Activated T-helper 1 cell treated with anti-CD3 and anti-CD28 coated beads, Interleukin-12 subunit alpha, Interleukin-12 subunit beta, Interleukin-2, Interleukin-4 antibody, amounts not matched to agents 30 ng/mL and 10 ng/mL and 1 ng/mL, durations not matched to agents 14 hours and 24 hours and 36 hours (primary cell): ENCODE measurements around the gene MSMO1. TPM values are rescaled to one million over a fixed set of nuclear protein-coding genes. Genes with fewer than 3 reads are reported as not detected.
"Not testable (repeated sequence)": the region's sequence is repeated elsewhere in the genome, so short reads cannot be mapped to it uniquely, and the experiment has no call there.

Experiments used
- DNase-seq: peaks from one replicate; pipeline ENCODE4 v3.0.0; 2021; ENCODE audit warnings: low spot score
- H3K27ac Mint-ChIP-seq: one replicate; pipeline ENCODE4 v1.8.0; 2021; ENCODE audit warnings: mild to moderate bottlenecking, mixed read lengths
- H3K27me3 Mint-ChIP-seq: one replicate; pipeline ENCODE4 v1.8.0; 2022; ENCODE audit warnings: mild to moderate bottlenecking, moderate library complexity, mixed read lengths; ENCODE audit not compliant: insufficient read depth
- H3K36me3 Mint-ChIP-seq: one replicate; pipeline ENCODE4 v1.8.0; 2021; ENCODE audit warnings: low read depth, mixed read lengths
- H3K4me1 Mint-ChIP-seq: one replicate; pipeline ENCODE4 v1.8.0; 2021; ENCODE audit warnings: low read depth, mixed read lengths
- H3K4me3 Mint-ChIP-seq: one replicate; pipeline ENCODE4 v1.8.0; 2021; ENCODE audit warnings: mild to moderate bottlenecking, moderate library complexity, mixed read lengths
- H3K9me3 Mint-ChIP-seq: one replicate; pipeline ENCODE4 v1.8.0; 2021; ENCODE audit warnings: mixed read lengths
- intact Hi-C: fragments of 100-400 bp; cut with micrococcal nuclease; formaldehyde crosslinking; loops from one replicate; pipeline ENCODE4 v1.15.1; 2024
- total RNA-seq: library from RNA; stranded (reverse); gene quantifications from 2 replicates; pipeline ENCODE4 v1.2.3, GENCODE V29; 2022

Gene MSMO1
- total RNA-seq, 1 donor from 2014 or later = 74.1 TPM

DNA sequence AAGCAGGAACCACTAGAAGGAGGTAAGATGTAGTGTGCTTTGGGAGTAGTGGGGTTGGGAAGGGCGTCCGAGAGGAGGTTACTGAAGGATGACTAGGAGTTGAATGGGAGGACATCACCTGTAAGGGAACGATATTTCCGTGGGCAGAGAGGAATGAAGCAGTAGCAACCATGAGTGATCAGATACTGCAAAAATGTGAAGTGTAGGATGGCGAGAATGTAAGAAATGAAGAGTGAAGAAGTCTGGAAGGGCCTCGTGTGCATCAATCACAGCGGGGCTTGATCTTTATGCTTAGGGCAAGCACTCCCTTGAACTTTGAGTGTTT lies 594 bp downstream of the MSMO1 start:
- Mint-ChIP-seq H3K4me1 (peaks cover 45% of the 10 kb centered on the region), H3K4me3 (no peak overlapping the region), H3K27ac (no peak overlapping the region), H3K9me3 (peaks cover 4% of the 10 kb centered on the region), H3K27me3 (no peaks in the 10 kb centered on the region), H3K36me3 (peaks cover 32% of the 10 kb centered on the region)
- no peak for DNase-seq
- intact Hi-C loops = no loop called here

- Mint-ChIP-seq H3K27me3 (no peaks in the 10 kb centered on the region), H3K4me3 (no peak overlapping the region), H3K9me3 (peaks cover 4% of the 10 kb centered on the region), H3K27ac (no peak overlapping the region), H3K4me1 (peaks cover 45% of the 10 kb centered on the region), H3K36me3 (peaks cover 28% of the 10 kb centered on the region)
- intact Hi-C loops = no loop called here
- no peak for DNase-seq
Measured at GRCh38 chr4:165328708-165329107, 1.2 kb downstream of the MSMO1 start.

GRCh38 chr4:165330071-165330470 lies 2.6 kb downstream of the MSMO1 start:
- peaks cover 31% of the 10 kb centered on the region for H3K36me3 Mint-ChIP-seq
- intact Hi-C loops = loop anchor here (5.0 to 10.0 kb wide), 2 partner anchors 132 to 1835 kb away; partner anchors contain the start of gene TMA16
- H3K4me1 Mint-ChIP-seq = peaks cover 52% of the 10 kb centered on the region
- peaks cover 4% of the 10 kb centered on the region for H3K9me3 Mint-ChIP-seq
- peak overlapping the region; percentile 68 for H3K4me3 Mint-ChIP-seq
- H3K27me3 Mint-ChIP-seq = no peaks in the 10 kb centered on the region
- no peak for DNase-seq
- peak overlapping the region; percentile 93 for H3K27ac Mint-ChIP-seq

DNA sequence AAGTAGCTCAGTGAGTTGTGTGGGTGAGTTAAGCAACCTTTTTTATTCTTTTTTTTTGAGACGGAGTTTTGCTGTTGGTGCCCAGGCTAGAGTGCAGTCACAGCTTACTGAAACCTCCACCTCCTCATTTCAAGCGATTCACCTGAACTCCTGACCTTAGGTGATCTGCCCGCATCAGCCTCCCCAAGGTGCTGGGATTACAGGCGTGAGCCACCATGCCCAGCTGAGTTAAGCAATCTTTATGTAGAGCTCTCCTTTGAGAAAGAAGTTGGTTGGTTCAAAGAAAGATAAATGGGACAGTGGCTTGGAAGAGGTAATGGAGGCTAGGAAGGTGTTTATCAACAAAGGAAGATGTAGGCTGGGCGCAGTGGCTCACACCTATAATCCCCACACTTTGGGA lies 3.2 kb downstream of the MSMO1 start:
- no peak for DNase-seq
- Mint-ChIP-seq H3K9me3 (peaks cover 2% of the 10 kb centered on the region), H3K27me3 (no peaks in the 10 kb centered on the region), H3K4me1 (peaks cover 52% of the 10 kb centered on the region), H3K4me3 (peak overlapping the region; percentile 68), H3K36me3 (peaks cover 32% of the 10 kb centered on the region), H3K27ac (peak overlapping the region; percentile 93)
- intact Hi-C loops = loop anchor here (1.0 to 10.0 kb wide), 3 partner anchors 132 to 1836 kb away; partner anchors contain the start of genes TMA16 and TMEM192

- H3K27me3 Mint-ChIP-seq = no peaks in the 10 kb centered on the region
- no peaks in the 10 kb centered on the region for H3K9me3 Mint-ChIP-seq
- H3K36me3 Mint-ChIP-seq = peaks cover 33% of the 10 kb centered on the region
- peaks cover 48% of the 10 kb centered on the region for H3K4me1 Mint-ChIP-seq
- DNase-seq = no peak
- intact Hi-C loops = loop anchor here (1.0 to 10.0 kb wide), 3 partner anchors 131 to 1837 kb away; partner anchors contain the start of genes TMA16 and TMEM192
- H3K27ac Mint-ChIP-seq = peak overlapping the region; percentile 93
- peak overlapping the region; percentile 68 for H3K4me3 Mint-ChIP-seq
Measured at GRCh38 chr4:165331359-165331758, 3.9 kb downstream of the MSMO1 start.

DNA sequence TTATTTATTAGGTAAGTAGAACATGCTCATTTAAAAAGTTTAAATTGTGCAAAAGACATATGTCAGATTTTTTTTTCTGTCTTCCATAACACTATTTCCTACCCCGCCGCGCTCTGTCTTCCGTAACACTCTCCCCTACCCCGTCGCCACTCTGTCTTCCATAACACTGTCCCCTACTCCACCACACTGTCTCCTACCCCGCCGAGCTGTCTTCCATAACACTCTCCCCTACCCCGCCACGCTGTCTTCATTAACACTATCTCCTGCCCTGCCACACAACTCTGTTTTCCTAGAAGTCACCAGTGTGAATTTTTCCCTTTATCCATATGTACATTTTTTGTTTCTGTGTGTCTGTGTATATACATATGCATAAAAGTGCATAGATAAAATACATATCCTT lies 4.4 kb downstream of the MSMO1 start:
- Mint-ChIP-seq H3K36me3 (peaks cover 36% of the 10 kb centered on the region), H3K4me1 (peaks cover 50% of the 10 kb centered on the region), H3K27ac (peak overlapping the region; percentile 74), H3K4me3 (peak overlapping the region; percentile 68), H3K9me3 (no peaks in the 10 kb centered on the region), H3K27me3 (no peaks in the 10 kb centered on the region)
- intact Hi-C loops = loop anchor here (1.0 to 10.0 kb wide), 3 partner anchors 130 to 1837 kb away; partner anchors contain the start of genes TMA16 and TMEM192
- no peak for DNase-seq

GRCh38 chr4:165332502-165332901 lies 5.0 kb downstream of the MSMO1 start:
- Mint-ChIP-seq H3K27me3 (no peaks in the 10 kb centered on the region), H3K4me3 (peak overlapping the region; percentile 68), H3K27ac (peak overlapping the region; percentile 74), H3K4me1 (peaks cover 56% of the 10 kb centered on the region), H3K9me3 (no peaks in the 10 kb centered on the region), H3K36me3 (peaks cover 41% of the 10 kb centered on the region)
- DNase-seq = no peak
- intact Hi-C loops = loop anchor here (5.0 to 10.0 kb wide), 2 partner anchors 130 to 1838 kb away; partner anchors contain the start of gene TMA16

DNA sequence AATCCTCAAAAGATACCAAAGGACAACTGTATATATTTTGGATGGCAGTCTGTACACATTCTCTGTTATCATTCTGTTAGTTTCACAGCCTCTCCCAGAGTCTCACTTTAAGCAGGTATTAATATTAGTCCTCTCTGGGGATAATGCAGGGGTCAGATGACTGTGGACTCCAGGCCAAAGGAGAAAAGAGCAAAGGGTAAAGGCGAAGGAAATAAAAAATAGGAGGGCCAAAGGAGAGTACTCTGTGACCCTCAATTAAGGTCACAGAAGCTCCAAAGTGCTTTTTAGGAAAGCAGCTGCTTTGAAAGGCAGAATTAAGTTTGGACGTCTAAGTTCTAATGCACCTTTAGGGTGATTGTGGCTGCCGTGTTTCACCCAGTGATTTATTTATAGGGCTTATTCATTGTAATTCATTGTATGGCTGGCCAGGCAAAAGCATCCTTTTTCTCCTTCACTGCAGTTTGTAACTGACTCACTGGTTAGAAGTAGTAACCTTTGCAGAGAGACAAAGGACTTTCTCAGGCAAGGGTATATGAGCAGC lies 7.8 kb downstream of the MSMO1 start:
- H3K9me3 Mint-ChIP-seq = no peaks in the 10 kb centered on the region
- H3K4me3 Mint-ChIP-seq = no peak overlapping the region
- no peak for DNase-seq
- H3K36me3 Mint-ChIP-seq = peaks cover 51% of the 10 kb centered on the region
- peaks cover 57% of the 10 kb centered on the region for H3K4me1 Mint-ChIP-seq
- peak overlapping the region; percentile 11 for H3K27ac Mint-ChIP-seq
- no peaks in the 10 kb centered on the region for H3K27me3 Mint-ChIP-seq
- intact Hi-C loops = loop anchor here (10.0 kb wide), 1 partner anchor 1840 kb away; the partner anchor contains the start of gene TMA16

- intact Hi-C loops = loop anchor here (10.0 kb wide), 1 partner anchor 1842 kb away; the partner anchor contains the start of gene TMA16
Measured at GRCh38 chr4:165336743-165337142, 9.3 kb downstream of the MSMO1 start.

DNA sequence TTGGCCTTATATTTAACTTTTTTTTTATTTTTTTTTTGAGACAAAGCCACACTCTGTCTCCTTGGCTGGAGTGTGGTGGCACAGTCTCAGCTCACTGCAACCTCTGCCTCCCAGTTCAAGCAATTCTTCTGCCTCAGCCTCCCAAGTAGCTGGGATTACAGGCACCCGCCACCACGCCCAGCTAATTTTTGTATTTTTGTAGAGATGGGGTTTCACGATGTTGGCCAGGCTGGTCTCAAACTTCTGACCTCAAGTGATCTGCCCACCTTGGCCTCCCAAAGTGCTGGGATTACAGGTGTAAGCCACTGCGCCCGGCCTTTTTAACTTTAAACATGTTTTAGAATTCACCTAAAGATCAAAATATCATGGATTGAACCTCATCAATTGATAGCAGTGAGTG lies 14.9 kb downstream of the MSMO1 start:
- Mint-ChIP-seq H3K36me3 (peaks cover 25% of the 10 kb centered on the region), H3K4me1 (peaks cover 12% of the 10 kb centered on the region)
- DNase-seq, H3K27ac Mint-ChIP-seq, H3K4me3 Mint-ChIP-seq, intact Hi-C loops, H3K27me3 Mint-ChIP-seq, H3K9me3 Mint-ChIP-seq: not testable (repeated sequence)

More at GRCh38 chr4:165336743-165337142, 9.3 kb downstream of the MSMO1 start:
- H3K36me3 Mint-ChIP-seq = peaks cover 43% of the 10 kb centered on the region
- H3K4me1 Mint-ChIP-seq = peaks cover 41% of the 10 kb centered on the region
- no peak overlapping the region for H3K4me3 Mint-ChIP-seq
- H3K9me3 Mint-ChIP-seq = no peaks in the 10 kb centered on the region
- H3K27ac Mint-ChIP-seq = peak overlapping the region; percentile 14
- H3K27me3 Mint-ChIP-seq = no peaks in the 10 kb centered on the region
- no peak for DNase-seq

GRCh38 chr4:165343353-165344191 lies 16.1 kb downstream of the MSMO1 start:
- no peak for DNase-seq
- peaks cover 21% of the 10 kb centered on the region for H3K36me3 Mint-ChIP-seq
- no peak overlapping the region for H3K27ac Mint-ChIP-seq
- H3K4me1 Mint-ChIP-seq = peaks cover 9% of the 10 kb centered on the region
- intact Hi-C loops = loop anchor here (1.0 kb wide), 1 partner anchor 212 kb away; no protein-coding TSS in a partner anchor
- peaks cover 3% of the 10 kb centered on the region for H3K27me3 Mint-ChIP-seq
- no peaks in the 10 kb centered on the region for H3K9me3 Mint-ChIP-seq
- no peak overlapping the region for H3K4me3 Mint-ChIP-seq

- Mint-ChIP-seq H3K27ac (no peak overlapping the region), H3K36me3 (peaks cover 13% of the 10 kb centered on the region), H3K27me3 (peaks cover 7% of the 10 kb centered on the region), H3K9me3 (no peaks in the 10 kb centered on the region), H3K4me1 (peaks cover 9% of the 10 kb centered on the region), H3K4me3 (no peak overlapping the region)
- intact Hi-C loops = no loop called here
- DNase-seq = no peak
Measured at GRCh38 chr4:165345666-165346417, 18.4 kb downstream of the MSMO1 start.
